ENCODE data around the gene RNF227.

Gene RNF227

DNA sequence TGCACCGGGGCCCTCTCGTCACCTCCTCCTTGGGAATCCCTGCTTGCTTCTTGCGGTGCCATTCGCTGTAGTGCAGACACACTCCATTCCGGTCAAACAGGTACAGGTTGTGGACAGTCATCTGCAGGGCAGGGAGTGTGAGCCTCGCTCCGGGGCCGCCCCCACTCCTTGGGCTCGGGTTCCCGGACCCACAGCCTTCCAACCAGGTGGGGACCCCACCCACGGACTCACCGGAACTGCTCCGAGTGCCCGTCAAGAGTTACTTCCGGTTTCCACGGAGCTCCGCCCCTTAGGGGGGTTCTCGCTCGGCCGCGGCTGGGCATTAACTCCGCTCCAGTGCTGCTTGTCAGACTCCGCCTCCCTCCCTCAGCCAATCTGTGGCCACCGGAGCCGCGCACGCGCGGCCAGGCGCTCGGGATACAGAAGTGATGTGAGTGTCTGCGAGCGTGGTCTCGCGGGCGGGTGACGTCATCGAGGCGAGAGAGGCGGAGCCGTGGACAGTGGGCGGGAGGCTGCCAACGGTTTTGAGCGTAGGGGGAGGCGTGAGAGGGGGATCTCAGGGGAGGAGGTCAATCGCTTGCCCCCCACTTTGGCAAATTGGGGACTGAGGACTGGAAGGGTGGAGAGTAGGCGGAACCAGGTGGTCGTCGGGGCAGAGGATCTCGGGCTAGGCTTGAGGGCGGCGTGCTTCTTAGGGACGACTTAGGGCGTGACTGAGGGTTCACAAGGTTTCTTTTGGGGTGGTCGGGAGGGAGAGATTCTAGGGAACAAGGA, 15.8 kb upstream of the RNF227 start, which contains the start of the genes CNTROB and TRAPPC1:
Gene CNTROB, plus strand, starts transcription at position 498 of the 774 bp plus-strand sequence. CDS start 874 bp downstream, outside the sequence.
Gene TRAPPC1, minus strand, starts transcription at position 238 of the 774 bp plus-strand sequence. Its CDS starts 117 bp downstream, at position 121.
- DNase-seq (ENCODE audit: insufficient read length, low spot score) (peak; percentile 100), FAIRE-seq (peak; percentile 99)
- TF ChIP-seq PAX5 (IDR thresholded peaks at IDR 0.05; ENCODE audit: insufficient read depth, low read length, severe bottlenecking) (no peak), SPI1 (IDR thresholded peaks at IDR 0.05; ENCODE audit: low read depth, low read length) (no peak), TAF1 (IDR thresholded peaks at IDR 0.05; ENCODE audit: low read depth, low read length) (peak; percentile 35; the same call in 1 of the 2 replicates), POLR2A (IDR thresholded peaks at IDR 0.05; ENCODE audit: low read depth, low read length) (peak; percentile 74; the same call in 1 of the 2 replicates), POU2F2 (IDR thresholded peaks at IDR 0.05; ENCODE audit: low read depth, low read length) (0 out of 2 replicates have a peak, but pooled peaks have one; percentile 41), POLR2AphosphoS5 (IDR thresholded peaks at IDR 0.05; ENCODE audit: low read depth, low read length) (no peak)

DNA sequence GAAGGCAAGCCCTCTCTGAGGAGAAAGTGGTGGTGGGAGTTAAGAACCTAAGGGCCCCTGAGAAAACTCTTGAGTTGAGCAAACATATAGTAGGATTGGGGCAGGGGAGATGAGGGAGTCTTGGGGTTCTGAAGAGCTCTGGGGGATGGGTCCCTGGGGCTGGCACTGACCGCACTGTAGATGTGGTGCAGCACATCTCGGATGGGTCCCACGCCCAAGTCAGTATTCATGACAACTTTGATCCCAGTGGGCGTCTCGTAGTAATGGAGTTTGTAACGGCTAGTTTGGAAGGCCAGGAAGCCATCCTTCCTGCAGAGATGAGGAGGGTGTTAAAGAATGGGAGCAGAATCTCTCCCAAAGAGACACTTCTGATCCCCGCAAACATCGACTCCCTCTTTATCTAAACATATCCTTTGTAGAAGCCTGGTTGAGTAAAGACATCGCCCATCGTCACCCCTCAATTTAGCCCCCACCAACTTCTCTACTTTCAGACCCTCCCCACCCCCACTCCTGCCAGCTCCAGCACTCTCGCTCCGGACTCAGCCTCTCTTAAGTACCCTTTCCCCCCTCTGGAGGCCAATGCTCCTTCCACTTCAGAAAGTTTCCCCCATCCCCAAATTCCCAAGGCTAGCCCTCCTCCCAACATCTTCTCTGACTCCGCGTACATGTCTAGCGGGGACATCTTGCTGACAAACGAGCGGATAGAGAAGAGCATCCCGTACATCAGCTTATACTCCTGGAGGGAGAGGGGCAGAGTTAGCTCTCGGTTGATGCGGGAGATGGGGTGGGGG, 14.9 kb upstream of the RNF227 start:
- FAIRE-seq (peak; percentile 9), DNase-seq (ENCODE audit: insufficient read length, low spot score) (no peak)
- TF ChIP-seq PAX5 (IDR thresholded peaks at IDR 0.05; ENCODE audit: insufficient read depth, low read length, severe bottlenecking) (no peak), TAF1 (IDR thresholded peaks at IDR 0.05; ENCODE audit: low read depth, low read length) (no peak), POU2F2 (IDR thresholded peaks at IDR 0.05; ENCODE audit: low read depth, low read length) (no peak), POLR2A (IDR thresholded peaks at IDR 0.05; ENCODE audit: low read depth, low read length) (no peak), SPI1 (IDR thresholded peaks at IDR 0.05; ENCODE audit: low read depth, low read length) (no peak)

DNA sequence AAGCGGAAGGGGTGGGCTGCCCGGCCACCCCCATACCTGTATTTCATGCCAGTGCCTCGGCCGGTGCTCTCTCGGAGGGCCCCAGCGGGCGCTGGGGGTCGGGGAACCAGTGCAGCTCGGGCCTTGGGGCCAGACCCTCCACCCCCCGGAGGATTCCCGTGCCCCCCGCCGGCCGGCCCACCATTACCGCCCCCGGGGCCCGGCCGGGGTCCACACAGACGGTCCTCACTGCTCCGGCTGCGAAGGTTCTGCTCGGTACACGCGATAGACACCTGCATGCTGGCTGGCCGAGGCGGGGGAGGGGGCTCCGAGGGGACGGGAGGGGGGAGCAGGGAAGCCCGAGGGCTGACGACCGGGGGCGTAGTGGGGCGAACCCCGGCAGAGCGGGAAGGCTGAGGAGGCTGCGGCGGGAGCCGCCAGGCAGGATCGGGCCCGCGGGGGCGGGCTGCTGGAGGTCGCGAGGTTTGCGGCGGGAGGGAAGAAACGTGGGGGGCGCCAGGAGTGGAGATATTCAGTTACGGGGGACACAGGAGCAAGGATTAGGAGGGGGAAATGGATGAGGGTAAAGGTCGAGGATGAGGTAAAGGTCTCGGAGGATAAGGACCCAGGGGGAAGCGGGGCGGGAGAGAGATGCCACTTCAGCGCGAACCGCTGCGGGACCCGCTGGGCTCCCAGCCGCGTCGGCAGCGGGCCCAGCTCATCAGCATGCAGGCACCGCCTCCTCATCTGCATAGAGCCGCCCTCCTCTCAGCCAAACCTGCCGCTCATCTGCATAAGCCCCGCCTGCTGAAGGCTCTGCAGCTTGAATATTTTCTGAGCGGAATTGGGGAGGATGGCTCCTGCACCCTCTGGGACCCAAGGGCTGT, 13.3 kb upstream of the RNF227 start, which contains the start of gene KCNAB3:
Gene KCNAB3, minus strand, starts transcription at position 699 of the 866 bp plus-strand sequence. Its CDS starts 421 bp downstream, at position 278.
- no peak for TF ChIP-seq POLR2AphosphoS5 (IDR thresholded peaks at IDR 0.05; ENCODE audit: low read depth, low read length)
- TF ChIP-seq SPI1 (IDR thresholded peaks at IDR 0.05; ENCODE audit: low read depth, low read length): no peak
- no peak for TF ChIP-seq POLR2A (IDR thresholded peaks at IDR 0.05; ENCODE audit: low read depth, low read length)
- no peak for TF ChIP-seq PAX5 (IDR thresholded peaks at IDR 0.05; ENCODE audit: insufficient read depth, low read length, severe bottlenecking)
- TF ChIP-seq TAF1 (IDR thresholded peaks at IDR 0.05; ENCODE audit: low read depth, low read length): no peak
- TF ChIP-seq POU2F2 (IDR thresholded peaks at IDR 0.05; ENCODE audit: low read depth, low read length): no peak
- no peak for FAIRE-seq

DNA sequence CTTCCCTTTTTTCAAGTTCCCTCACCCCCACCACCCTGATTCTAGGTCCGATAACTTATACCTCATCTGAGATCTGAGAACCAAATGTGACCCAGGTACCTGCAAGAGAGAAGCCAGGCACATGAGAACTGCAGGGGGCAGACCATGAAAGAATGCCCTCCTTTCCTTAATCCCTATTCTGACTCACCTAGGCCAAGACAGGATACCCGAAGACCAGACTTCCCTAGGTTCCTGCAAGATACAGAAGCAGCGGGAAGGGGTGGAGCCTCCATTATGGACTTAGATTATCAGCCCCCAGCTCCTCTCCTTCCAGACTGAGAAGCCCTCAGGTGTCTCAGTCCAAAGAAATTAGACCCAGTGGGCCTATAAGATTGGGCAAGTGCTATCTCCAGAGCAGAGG, 11.5 kb upstream of the RNF227 start:
- FAIRE-seq (no peak), DNase-seq (ENCODE audit: insufficient read length, low spot score) (no peak)
- TF ChIP-seq SPI1 (IDR thresholded peaks at IDR 0.05; ENCODE audit: low read depth, low read length) (peak; percentile 25; the same call in 1 of the 2 replicates), POU2F2 (IDR thresholded peaks at IDR 0.05; ENCODE audit: low read depth, low read length) (no peak)

More for the DNA sequence above, 13.3 kb upstream of the RNF227 start, which contains the start of gene KCNAB3:
- no peak for DNase-seq (ENCODE audit: insufficient read length, low spot score)

DNA sequence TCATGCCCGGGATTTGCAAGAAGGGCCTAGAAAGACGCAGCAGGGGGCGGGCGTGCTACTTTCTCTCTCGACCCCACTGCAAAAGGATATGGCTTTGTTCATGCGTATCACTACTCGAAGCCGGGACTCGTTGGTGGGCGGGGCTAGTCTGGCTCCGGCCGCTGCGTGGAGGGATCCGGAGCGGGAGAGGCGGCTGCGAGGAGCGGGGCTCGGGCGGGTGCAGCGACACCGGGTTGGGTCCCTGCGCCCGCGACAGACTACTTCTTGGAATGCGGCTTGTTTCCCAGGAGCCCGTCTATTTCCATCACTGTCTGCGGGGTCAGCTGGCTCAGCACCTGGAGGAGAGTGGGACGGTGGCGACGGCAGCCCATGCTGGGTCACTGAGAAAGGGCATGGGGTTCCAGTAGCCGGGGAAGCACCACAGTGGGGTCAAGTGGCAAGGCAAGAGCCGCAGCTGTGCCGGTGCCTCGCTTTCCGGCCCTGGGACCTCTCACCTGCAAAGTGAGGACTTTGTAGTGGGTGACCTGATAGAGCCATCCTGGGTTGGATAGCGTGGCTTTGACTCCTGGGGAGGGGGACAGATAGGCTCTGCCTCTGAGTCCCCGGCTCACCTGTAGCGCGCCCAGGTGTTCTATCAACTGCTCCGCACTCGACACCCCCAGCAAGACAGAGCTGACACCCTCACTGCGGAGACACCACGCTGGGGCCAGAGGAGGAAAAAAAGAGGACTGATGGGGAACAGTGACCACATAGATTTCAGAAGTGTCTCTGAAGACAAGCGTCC, 6.9 kb upstream of the RNF227 start:
- FAIRE-seq: peak; percentile 94
- TF ChIP-seq POLR2A (IDR thresholded peaks at IDR 0.05; ENCODE audit: low read depth, low read length): peak; percentile 54; the same call in 1 of the 2 replicates
- no peak for TF ChIP-seq PAX5 (IDR thresholded peaks at IDR 0.05; ENCODE audit: insufficient read depth, low read length, severe bottlenecking)
- TF ChIP-seq POU2F2 (IDR thresholded peaks at IDR 0.05; ENCODE audit: low read depth, low read length): peak; percentile 64; the same call in 1 of the 2 replicates
- no peak for TF ChIP-seq SPI1 (IDR thresholded peaks at IDR 0.05; ENCODE audit: low read depth, low read length)
- peak; percentile 52; the same call in 1 of the 2 replicates for TF ChIP-seq TAF1 (IDR thresholded peaks at IDR 0.05; ENCODE audit: low read depth, low read length)
- peak; percentile 60; the same call in 1 of the 2 replicates for TF ChIP-seq POLR2AphosphoS5 (IDR thresholded peaks at IDR 0.05; ENCODE audit: low read depth, low read length)
- peak; percentile 75 for DNase-seq (ENCODE audit: insufficient read length, low spot score)

DNA sequence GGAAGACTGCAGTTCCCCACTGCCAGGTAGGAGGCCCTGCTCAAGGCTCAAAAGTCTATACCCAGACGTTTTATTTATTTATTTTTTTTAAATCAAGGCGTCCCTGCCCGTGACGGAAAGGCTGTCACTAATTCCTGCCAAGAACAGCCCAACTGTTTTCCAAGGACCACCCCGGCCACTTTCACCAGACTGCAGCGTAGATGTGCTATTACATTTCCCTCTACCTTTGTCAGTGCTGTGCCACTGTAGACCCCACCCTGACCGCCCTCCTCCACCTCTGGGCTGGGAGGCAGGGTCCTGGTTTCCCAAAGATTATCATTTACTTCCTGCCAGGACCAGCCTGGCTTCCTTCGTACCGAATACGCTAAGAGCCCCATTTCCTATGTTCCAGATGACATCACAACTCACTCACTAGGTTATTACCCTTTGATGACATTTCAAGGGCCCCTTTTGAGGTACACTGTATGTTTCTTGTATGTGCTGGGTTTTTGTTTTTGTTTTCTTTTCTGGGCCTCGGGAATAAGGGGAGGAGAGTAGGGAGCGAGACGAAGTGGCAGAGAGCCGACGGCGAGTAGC, 6.3 kb upstream of the RNF227 start:
- TF ChIP-seq PAX5 (IDR thresholded peaks at IDR 0.05; ENCODE audit: insufficient read depth, low read length, severe bottlenecking): no peak
- no peak for TF ChIP-seq SPI1 (IDR thresholded peaks at IDR 0.05; ENCODE audit: low read depth, low read length)
- TF ChIP-seq POLR2AphosphoS5 (IDR thresholded peaks at IDR 0.05; ENCODE audit: low read depth, low read length): no peak
- TF ChIP-seq POLR2A (IDR thresholded peaks at IDR 0.05; ENCODE audit: low read depth, low read length): no peak
- TF ChIP-seq TAF1 (IDR thresholded peaks at IDR 0.05; ENCODE audit: low read depth, low read length): no peak
- TF ChIP-seq POU2F2 (IDR thresholded peaks at IDR 0.05; ENCODE audit: low read depth, low read length): no peak
- DNase-seq (ENCODE audit: insufficient read length, low spot score) (no peak), FAIRE-seq (peak; percentile 69)

DNA sequence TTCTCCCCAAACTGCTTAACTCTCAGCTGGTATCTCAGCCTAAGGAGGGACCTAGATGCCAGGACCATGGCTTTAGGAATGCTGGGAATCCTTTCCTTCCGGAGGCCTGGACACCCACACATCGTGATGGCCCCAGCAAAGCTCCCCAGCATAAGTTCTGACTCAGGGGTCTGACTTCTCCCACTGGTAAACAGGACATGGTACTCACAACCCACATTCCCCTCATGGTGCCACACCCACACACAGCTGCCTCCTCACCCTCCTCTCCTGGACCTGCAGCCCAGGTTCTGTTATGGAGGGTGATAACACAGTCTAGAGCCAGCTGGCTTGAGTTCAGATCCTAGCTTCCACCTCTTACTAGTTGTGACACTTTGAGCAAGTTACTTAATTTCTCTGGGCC, 719 bp upstream of the RNF227 start:
- TF ChIP-seq SPI1 (IDR thresholded peaks at IDR 0.05; ENCODE audit: low read depth, low read length): no peak
- TF ChIP-seq TAF1 (IDR thresholded peaks at IDR 0.05; ENCODE audit: low read depth, low read length): no peak
- TF ChIP-seq POLR2A (IDR thresholded peaks at IDR 0.05; ENCODE audit: low read depth, low read length): no peak
- TF ChIP-seq POLR2AphosphoS5 (IDR thresholded peaks at IDR 0.05; ENCODE audit: low read depth, low read length): no peak
- TF ChIP-seq POU2F2 (IDR thresholded peaks at IDR 0.05; ENCODE audit: low read depth, low read length): no peak
- TF ChIP-seq PAX5 (IDR thresholded peaks at IDR 0.05; ENCODE audit: insufficient read depth, low read length, severe bottlenecking): no peak
- no peak for DNase-seq (ENCODE audit: insufficient read length, low spot score)
- FAIRE-seq: peak; percentile 68

Data from GM12891 (cell line).